Neuronal stem cell (in vitro differentiated cells): ENCODE results near the gene BCL2.

Source experiments
- DNase-seq: peaks from one replicate; pipeline ENCODE4 v3.0.0-alpha.2; 2013; ENCODE audit warnings: low spot score
- H2AFZ ChIP-seq: one replicate; pipeline ENCODE4 v1.6.1; 2013; ENCODE audit warnings: mild to moderate bottlenecking, low read length, inconsistent platforms
- H2AK5ac ChIP-seq: 2 replicates; pipeline ENCODE4 v1.6.1; 2013; ENCODE audit warnings: low read depth, mild to moderate bottlenecking, inconsistent platforms, low read length, moderate library complexity, mixed read lengths
- H2BK120ac ChIP-seq: 2 replicates; pipeline ENCODE4 v1.6.1; 2013; ENCODE audit warnings: low read depth, mild to moderate bottlenecking, inconsistent platforms, low read length, moderate library complexity, mixed read lengths
- H2BK12ac ChIP-seq: one replicate; pipeline ENCODE4 v1.6.1; 2013; ENCODE audit warnings: low read length, inconsistent platforms
- H2BK15ac ChIP-seq: 2 replicates; pipeline ENCODE4 v1.6.1; 2013; ENCODE audit warnings: mild to moderate bottlenecking, low read length, inconsistent platforms, mixed read lengths
- H2BK5ac ChIP-seq: one replicate; pipeline ENCODE4 v1.6.1; 2013; ENCODE audit warnings: inconsistent platforms, mild to moderate bottlenecking, low read length, moderate library complexity
- H3K14ac ChIP-seq: one replicate; pipeline ENCODE4 v1.6.1; 2013; ENCODE audit warnings: low read length, inconsistent platforms
- H3K18ac ChIP-seq: 2 replicates; pipeline ENCODE4 v1.6.1; 2013; ENCODE audit warnings: low read length, inconsistent platforms
- H3K23ac ChIP-seq: 2 replicates; pipeline ENCODE4 v1.6.1; 2013; ENCODE audit warnings: low read depth, mild to moderate bottlenecking, mixed read lengths, low read length, inconsistent platforms; ENCODE audit not compliant: poor library complexity
- H3K27ac ChIP-seq: replicated peaks from 3 replicates; pipeline ENCODE4 v1.5.1; 2013; ENCODE audit warnings: low read length, inconsistent platforms
- H3K27me3 ChIP-seq, 3 experiments: 2 replicates each; pipeline ENCODE4 v1.6.1; 2013; ENCODE audit warnings: low read length in 3 of 3, mild to moderate bottlenecking in 2 of 3, inconsistent platforms in 1 of 3, low read depth in 1 of 3, mixed read lengths in 1 of 3, moderate library complexity in 1 of 3; ENCODE audit not compliant: control insufficient read depth in 3 of 3, insufficient read depth in 3 of 3
- H3K36me3 ChIP-seq, 2 donors: replicated peaks in 1 of 2; 2 replicates each; pipeline ENCODE4 v1.6.1; 2013; ENCODE audit warnings: low read length in 2 of 2; ENCODE audit not compliant: control insufficient read depth in 2 of 2, insufficient read depth in 2 of 2
- H3K4ac ChIP-seq: 2 replicates; pipeline ENCODE4 v1.6.1; 2013; ENCODE audit warnings: inconsistent platforms, mild to moderate bottlenecking, low read length, moderate library complexity
- H3K4me1 ChIP-seq, 2 donors: 1 replicate in 1 of 2; 2 replicates in 1 of 2; pipeline ENCODE4 v1.6.1; 2013; ENCODE audit warnings: low read length in 2 of 2, low read depth in 1 of 2; ENCODE audit not compliant: control insufficient read depth in 2 of 2, insufficient read depth in 1 of 2
- H3K4me2 ChIP-seq: one replicate; pipeline ENCODE4 v1.6.1; 2013; ENCODE audit warnings: mild to moderate bottlenecking, low read length, inconsistent platforms; ENCODE audit not compliant: insufficient read depth, poor library complexity, severe bottlenecking
- H3K4me3 ChIP-seq, 2 donors: 2 replicates each; pipeline ENCODE4 v1.5.1; 2013; ENCODE audit warnings: low read length in 2 of 2, mild to moderate bottlenecking in 2 of 2, inconsistent platforms in 1 of 2, moderate library complexity in 1 of 2
- H3K79me1 ChIP-seq: one replicate; pipeline ENCODE4 v1.6.1; 2013; ENCODE audit warnings: low read depth, mild to moderate bottlenecking, inconsistent platforms, low read length, moderate library complexity
- H3K9ac ChIP-seq: one replicate; pipeline ENCODE4 v1.6.1; 2013; ENCODE audit warnings: mild to moderate bottlenecking, low read depth, low read length, inconsistent platforms; ENCODE audit not compliant: poor library complexity
- H3K9me3 ChIP-seq, 2 donors: replicated peaks in 1 of 2; 2 replicates each; pipeline versions ENCODE3 to v1.6.1; 2013; ENCODE audit warnings: low read length in 2 of 2, mild to moderate bottlenecking in 2 of 2, inconsistent platforms in 1 of 2, low read depth in 1 of 2, mixed read lengths in 1 of 2, moderate library complexity in 1 of 2; ENCODE audit not compliant: control insufficient read depth in 2 of 2, insufficient read depth in 1 of 2
- H4K8ac ChIP-seq: one replicate; pipeline ENCODE4 v1.6.1; 2013; ENCODE audit warnings: low read depth, mild to moderate bottlenecking, inconsistent platforms, low read length, moderate library complexity
- H4K91ac ChIP-seq: one replicate; pipeline ENCODE4 v1.6.1; 2013; ENCODE audit warnings: low read length, low read depth, mild to moderate bottlenecking, inconsistent platforms; ENCODE audit not compliant: poor library complexity
- WGBS, 2 donors: extraction: QIAGEN DNeasy Blood & Tissue Kit; methylation state at CpG; one replicate each; pipeline ENCODE4 v1.1.7; 2013; ENCODE audit warnings: missing lambda C conversion rate in 2 of 2, mixed read lengths in 1 of 2; ENCODE audit not compliant: insufficient read length in 2 of 2, insufficient replicate concordance in 1 of 2; ENCODE audit errors: extremely low coverage in 2 of 2; 5-methylcytosine and 5-hydroxymethylcytosine counted together

BCL2 gene

DNA sequence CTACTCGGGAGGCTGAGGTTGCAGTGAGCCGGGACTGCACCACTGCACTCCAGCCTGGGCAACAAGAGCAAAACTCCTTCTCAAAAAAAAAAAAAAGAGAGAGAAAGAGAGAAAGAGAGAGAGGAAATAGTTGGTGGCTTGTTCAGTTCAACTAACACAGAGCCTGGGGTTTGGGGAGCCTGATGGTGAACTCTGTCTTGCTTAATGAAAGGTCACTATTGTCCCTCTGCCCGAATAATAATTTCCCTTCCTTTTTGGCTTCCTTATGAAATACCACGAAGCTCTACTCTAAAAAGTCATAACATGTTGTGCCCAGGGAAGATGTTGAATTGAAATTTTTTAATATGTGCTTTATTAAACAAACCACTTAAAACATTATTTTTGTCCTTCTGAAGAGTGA lies 17.3 kb downstream of the BCL2 start:
- DNase-seq, result no peak
- Histone ChIP-seq H3K36me3 (peaks cover 0 to 12% of the 10 kb centered on the region in 2 donors), H3K23ac (no peak overlapping the region), H3K4me2 (no peak overlapping the region), H3K9me3 (no peaks in the 10 kb centered on the region), H2BK5ac (no peak overlapping the region), H2AFZ (no peak overlapping the region), H3K4me1 (peaks cover 10 to 11% of the 10 kb centered on the region in 2 donors), H3K9ac (no peak overlapping the region), H3K79me1 (no peaks in the 10 kb centered on the region), H4K91ac (no peak overlapping the region), H3K27ac (no peak overlapping the region), H3K4me3 (no peak overlapping the region), H3K4ac (no peak overlapping the region), H2AK5ac (no peak overlapping the region), H3K27me3 (no peaks in the 10 kb centered on the region), H4K8ac (no peak overlapping the region), H2BK120ac (no peak overlapping the region), H3K14ac (no peak overlapping the region), H2BK15ac (no peak overlapping the region), H2BK12ac (no peak overlapping the region), H3K18ac (no peak overlapping the region)
- no CpG with 5 or more reads among the region's 4 CpGs for WGBS, 2 donors

DNA sequence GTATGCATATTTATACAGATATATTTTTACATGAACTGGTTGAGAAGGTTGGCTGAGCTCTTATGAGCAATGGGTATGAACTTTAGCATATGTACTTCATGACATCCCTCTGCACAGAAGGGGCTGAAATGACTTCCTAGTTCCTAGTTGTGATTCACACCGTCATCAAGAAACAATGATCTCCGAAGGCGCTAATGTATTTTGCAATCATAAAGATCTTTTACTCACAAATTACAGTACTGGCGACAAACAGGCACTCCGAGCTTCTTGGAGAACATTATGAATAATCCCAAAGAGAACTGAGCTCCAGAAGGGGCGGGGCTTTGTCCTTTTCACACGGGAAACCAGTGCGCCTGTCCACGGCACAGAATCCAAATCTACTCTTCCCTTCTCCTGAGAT lies 18.1 kb downstream of the BCL2 start:
- Histone ChIP-seq H4K91ac (no peak overlapping the region), H3K9ac (no peak overlapping the region), H3K4me1 (peaks cover 10% of the 10 kb centered on the region in 2 donors), H3K14ac (no peak overlapping the region), H2BK120ac (no peak overlapping the region), H2BK12ac (no peak overlapping the region), H3K79me1 (no peaks in the 10 kb centered on the region), H2BK5ac (no peak overlapping the region), H2BK15ac (no peak overlapping the region), H3K9me3 (no peaks in the 10 kb centered on the region), H3K4me2 (no peak overlapping the region), H3K27ac (no peak overlapping the region), H3K4ac (no peak overlapping the region), H3K4me3 (no peak overlapping the region), H3K23ac (no peak overlapping the region), H3K27me3 (no peaks in the 10 kb centered on the region), H3K36me3 (peaks cover 0 to 12% of the 10 kb centered on the region in 2 donors), H2AK5ac (no peak overlapping the region), H2AFZ (no peak overlapping the region), H4K8ac (no peak overlapping the region), H3K18ac (no peak overlapping the region)
- no CpG with 5 or more reads among the region's 9 CpGs for WGBS, 2 donors
- no peak for DNase-seq

DNA sequence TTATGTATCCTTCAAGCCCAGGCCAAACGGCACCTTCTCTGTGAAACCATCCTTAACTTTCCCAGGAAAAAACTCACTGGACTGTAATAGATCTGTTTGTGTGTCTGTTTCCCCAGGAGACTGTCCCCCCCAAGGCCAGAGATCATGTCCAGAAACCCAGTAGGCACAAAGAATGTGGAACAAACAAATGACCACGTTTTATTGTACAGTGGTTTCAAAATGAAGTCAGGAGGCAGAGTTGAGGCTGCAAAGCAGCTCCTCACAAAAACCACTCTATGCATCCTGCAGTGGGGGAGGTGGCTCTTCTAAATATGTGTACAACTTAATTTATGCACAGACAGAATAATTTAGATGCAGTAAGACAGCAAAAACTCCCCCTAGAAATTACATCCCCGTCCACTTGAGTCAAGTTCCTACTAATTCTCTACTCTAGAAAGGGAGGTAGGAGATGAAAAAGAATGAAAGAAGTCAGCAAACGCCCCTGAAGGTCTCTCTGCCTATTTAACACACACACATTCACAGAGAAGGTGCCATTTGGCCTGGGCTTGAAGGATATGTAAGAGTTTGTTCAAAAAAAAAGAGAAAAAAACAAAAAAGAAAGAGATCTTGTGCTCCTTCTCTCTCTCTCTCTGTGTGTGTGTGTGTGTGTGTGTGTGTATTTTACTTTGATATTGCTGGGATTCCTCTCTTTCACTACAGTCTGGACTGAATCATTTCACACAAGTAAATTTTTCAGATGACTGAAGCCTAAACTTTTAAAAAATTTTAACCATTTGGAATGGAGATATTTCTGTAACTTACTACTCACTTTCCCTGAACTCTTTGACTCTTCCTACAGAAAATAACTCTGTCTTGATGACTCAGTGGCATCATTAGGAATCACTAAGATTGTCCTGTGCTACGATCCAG lies 19.5 kb downstream of the BCL2 start:
- Histone ChIP-seq H3K79me1 (no peaks in the 10 kb centered on the region), H3K14ac (no peak overlapping the region), H2BK15ac (no peak overlapping the region), H3K36me3 (peaks cover 0 to 12% of the 10 kb centered on the region in 2 donors), H3K4me1 (peaks cover 4 to 10% of the 10 kb centered on the region in 2 donors), H2BK12ac (no peak overlapping the region), H4K91ac (no peak overlapping the region), H3K9ac (no peak overlapping the region), H3K9me3 (no peaks in the 10 kb centered on the region), H3K27me3 (no peaks in the 10 kb centered on the region), H2AK5ac (no peak overlapping the region), H3K4me2 (no peak overlapping the region), H2AFZ (peak overlapping the region; percentile 47), H2BK120ac (no peak overlapping the region), H3K4me3 (no peak overlapping the region), H3K27ac (no peak overlapping the region), H2BK5ac (no peak overlapping the region), H3K23ac (no peak overlapping the region), H4K8ac (no peak overlapping the region), H3K18ac (no peak overlapping the region), H3K4ac (no peak overlapping the region)
- WGBS, 2 donors, result no CpG with 5 or more reads among the region's 5 CpGs
- DNase-seq, result no peak

DNA sequence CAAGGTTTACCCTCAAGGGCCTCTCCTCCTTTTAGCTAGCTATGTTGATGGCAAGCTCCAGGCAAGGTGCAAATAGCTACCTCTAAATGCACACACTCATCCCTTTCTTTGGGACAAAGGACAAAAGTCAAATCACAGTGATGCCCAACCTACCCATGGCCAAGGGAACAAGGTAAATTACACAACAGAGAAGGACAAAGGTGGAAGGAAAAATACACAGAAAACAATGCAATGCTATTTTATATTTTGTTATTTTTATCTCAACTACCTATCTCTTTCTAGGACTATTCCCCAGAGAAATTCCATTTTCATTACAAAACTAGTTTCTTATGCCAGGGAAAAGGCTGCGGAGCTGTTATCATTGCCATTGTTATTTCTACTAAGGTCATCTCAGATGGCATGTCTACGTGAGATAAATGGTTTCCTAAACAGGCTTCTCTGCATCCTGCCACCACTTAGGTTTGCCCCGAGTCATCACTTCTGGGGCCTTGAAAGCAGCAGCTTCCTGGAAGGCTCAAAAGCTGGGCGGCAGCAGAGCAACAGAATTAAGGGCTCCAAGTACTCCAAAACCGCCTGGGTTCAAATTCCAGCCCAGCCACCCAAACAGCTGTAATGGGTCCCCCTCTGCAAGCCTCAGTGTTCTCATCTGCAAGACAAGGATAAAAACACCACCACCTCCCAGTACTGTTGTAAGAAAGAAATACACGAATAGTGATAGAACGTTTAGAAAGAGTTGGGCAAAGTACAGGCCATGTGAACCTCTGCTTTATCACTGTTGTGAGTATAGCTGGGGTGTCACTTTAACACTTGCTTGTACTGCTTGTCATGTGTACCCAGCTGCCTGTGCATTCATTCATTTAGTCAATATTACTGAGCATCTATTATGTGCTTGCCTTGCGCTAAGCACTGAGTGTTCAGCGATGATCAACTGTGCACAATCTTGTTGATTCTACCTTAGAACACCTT lies 20.9 kb downstream of the BCL2 start:
- H3K4ac ChIP-seq, result no peak overlapping the region

More for the DNA sequence above, 20.9 kb downstream of the BCL2 start:
- WGBS, 2 donors, result no CpG with 5 or more reads among the region's 9 CpGs
- H3K4me1 ChIP-seq, result peaks cover 1 to 10% of the 10 kb centered on the region in 2 donors
- no peak overlapping the region for H3K4me3 ChIP-seq
- no peaks in the 10 kb centered on the region for H3K9me3 ChIP-seq
- no peak overlapping the region for H2AK5ac ChIP-seq
- no peak overlapping the region for H4K91ac ChIP-seq
- no peak overlapping the region for H3K4me2 ChIP-seq
- no peak overlapping the region for H2BK120ac ChIP-seq
- no peak overlapping the region for H2BK15ac ChIP-seq
- no peak overlapping the region for H3K18ac ChIP-seq
- H4K8ac ChIP-seq, result no peak overlapping the region
- no peak overlapping the region for H3K27ac ChIP-seq
- no peak overlapping the region for H3K23ac ChIP-seq
- no peaks in the 10 kb centered on the region for H3K27me3 ChIP-seq
- no peaks in the 10 kb centered on the region for H3K79me1 ChIP-seq
- no peak overlapping the region for H2AFZ ChIP-seq
- no peak overlapping the region for H3K9ac ChIP-seq
- H3K14ac ChIP-seq, result no peak overlapping the region
- peaks cover 0 to 16% of the 10 kb centered on the region in 2 donors for H3K36me3 ChIP-seq
- H2BK12ac ChIP-seq, result no peak overlapping the region
- no peak overlapping the region for H2BK5ac ChIP-seq
- no peak for DNase-seq
